ENCODE data around the gene ANGEL2. TPM values are rescaled to one million over a fixed set of nuclear protein-coding genes. Genes with fewer than 3 reads are reported as not detected.

Gene ANGEL2
- total RNA-seq, 1 donor from 2014 or later = 33.1 TPM

GRCh38 chr1:212979340-212980122, 36.1 kb downstream of the ANGEL2 start:
- Mint-ChIP-seq H3K27ac (ENCODE audit: unreplicated experiment) (no peak overlapping the region), H3K36me3 (ENCODE audit: unreplicated experiment) (peaks cover 16% of the 10 kb centered on the region), H3K4me3 (ENCODE audit: unreplicated experiment) (no peak overlapping the region), H3K4me1 (ENCODE audit: low read depth, unreplicated experiment) (peaks cover 48% of the 10 kb centered on the region), H3K27me3 (ENCODE audit: unreplicated experiment) (peaks cover 18% of the 10 kb centered on the region), H3K9me3 (ENCODE audit: unreplicated experiment) (peaks cover 11% of the 10 kb centered on the region)
- DNase-seq = no peak
- TF ChIP-seq CTCF (IDR thresholded peaks at IDR 0.05; ENCODE audit: partially characterized antibody, unreplicated experiment) = no peak

- Mint-ChIP-seq H3K4me3 (ENCODE audit: unreplicated experiment) (peak overlapping the region; percentile 3), H3K27ac (ENCODE audit: unreplicated experiment) (no peak overlapping the region), H3K4me1 (ENCODE audit: low read depth, unreplicated experiment) (peaks cover 58% of the 10 kb centered on the region), H3K27me3 (ENCODE audit: unreplicated experiment) (peaks cover 19% of the 10 kb centered on the region), H3K9me3 (ENCODE audit: unreplicated experiment) (peaks cover 11% of the 10 kb centered on the region), H3K36me3 (ENCODE audit: unreplicated experiment) (peaks cover 21% of the 10 kb centered on the region)
- TF ChIP-seq CTCF (IDR thresholded peaks at IDR 0.05; ENCODE audit: partially characterized antibody, unreplicated experiment) = no peak
- no peak for DNase-seq
Observed at GRCh38 chr1:212977781-212978645, 37.7 kb downstream of the ANGEL2 start.

GRCh38 chr1:212976586-212976985, 39.1 kb downstream of the ANGEL2 start:
- TF ChIP-seq CTCF (IDR thresholded peaks at IDR 0.05; ENCODE audit: partially characterized antibody, unreplicated experiment) = no peak
- H3K36me3 Mint-ChIP-seq (ENCODE audit: unreplicated experiment) = peaks cover 27% of the 10 kb centered on the region
- H3K4me1 Mint-ChIP-seq (ENCODE audit: low read depth, unreplicated experiment) = peaks cover 51% of the 10 kb centered on the region
- H3K9me3 Mint-ChIP-seq (ENCODE audit: unreplicated experiment) = peaks cover 4% of the 10 kb centered on the region
- peak overlapping the region; percentile 37 for H3K4me3 Mint-ChIP-seq (ENCODE audit: unreplicated experiment)
- peak; percentile 38 for DNase-seq
- peak overlapping the region; percentile 79 for H3K27ac Mint-ChIP-seq (ENCODE audit: unreplicated experiment)
- H3K27me3 Mint-ChIP-seq (ENCODE audit: unreplicated experiment) = peaks cover 14% of the 10 kb centered on the region

- Mint-ChIP-seq H3K4me1 (ENCODE audit: low read depth, unreplicated experiment) (peaks cover 40% of the 10 kb centered on the region), H3K27me3 (ENCODE audit: unreplicated experiment) (peaks cover 11% of the 10 kb centered on the region), H3K9me3 (ENCODE audit: unreplicated experiment) (peaks cover 2% of the 10 kb centered on the region), H3K4me3 (ENCODE audit: unreplicated experiment) (no peak overlapping the region), H3K36me3 (ENCODE audit: unreplicated experiment) (peaks cover 27% of the 10 kb centered on the region), H3K27ac (ENCODE audit: unreplicated experiment) (peak overlapping the region; percentile 36)
- no peak for TF ChIP-seq CTCF (IDR thresholded peaks at IDR 0.05; ENCODE audit: partially characterized antibody, unreplicated experiment)
- no peak for DNase-seq
Observed at GRCh38 chr1:212975111-212975918, 40.4 kb downstream of the ANGEL2 start.
